Renal cortical epithelial cell (primary cell): ENCODE data around the gene CCNT2. TPM values are rescaled to one million over a fixed set of nuclear protein-coding genes. Genes with fewer than 3 reads are reported as not detected.
"Not testable (repeated sequence)": the region's sequence is repeated elsewhere in the genome, so short reads cannot be mapped to it uniquely, and the experiment has no call there.

Experiments
- DNase-seq: peaks from one replicate; pipeline ENCODE4 v3.0.0-alpha.2; 2011; ENCODE audit warnings: low read depth
- total RNA-seq: library from RNA; depleted of rRNA; stranded (reverse); fragments of >200 nt; gene quantifications from 2 replicates; pipeline ENCODE4 v1.2.3, GENCODE V29; 2014

The CCNT2 gene
- total RNA-seq, 1 donor from 2014 or later: 38.2 TPM

DNA sequence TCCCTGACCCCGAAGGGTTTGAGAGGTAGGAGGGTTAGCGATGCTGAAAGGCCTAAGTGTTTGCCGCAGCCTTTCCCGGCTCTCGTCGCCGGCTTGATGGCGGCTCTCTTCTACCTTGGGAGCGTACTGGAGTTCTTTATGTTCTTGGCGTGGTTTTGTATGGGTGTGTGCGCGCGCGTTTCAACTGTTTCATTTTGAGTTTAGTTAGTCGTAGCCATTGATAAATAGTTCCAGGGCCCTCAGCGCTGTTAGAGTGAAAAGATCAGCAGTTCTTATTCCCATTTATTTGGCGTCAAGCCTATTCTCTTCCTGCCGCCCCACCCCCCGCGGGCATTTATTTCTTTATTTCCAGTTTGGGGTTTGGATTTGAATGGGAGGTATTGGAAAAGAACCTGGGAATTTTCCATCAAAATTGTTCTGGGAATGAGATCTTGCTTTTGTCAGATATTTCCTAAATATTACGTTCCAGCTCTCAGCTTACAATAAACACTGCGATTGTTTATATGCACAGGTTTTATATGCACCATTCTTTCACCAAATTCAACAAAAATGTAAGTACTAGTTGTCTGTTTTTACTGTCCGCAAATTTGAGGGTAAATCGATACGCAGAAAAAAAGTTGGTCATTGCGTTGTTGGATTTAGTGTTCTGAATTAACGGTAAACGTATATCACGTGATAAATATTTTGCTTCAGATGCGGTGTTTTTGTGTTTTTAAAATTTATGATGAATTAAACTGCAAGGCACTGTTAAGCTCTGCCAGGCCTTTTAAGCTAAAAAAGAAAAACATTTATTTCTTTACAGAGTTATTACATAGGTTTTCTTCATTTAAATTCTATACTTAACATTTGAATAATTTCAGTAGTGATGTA lies 954 bp downstream of the CCNT2 start:
- DNase-seq: peak; percentile 11

GRCh38 chr2:134924912-134925311 lies 6.3 kb downstream of the CCNT2 start:
- no peak for DNase-seq

DNA sequence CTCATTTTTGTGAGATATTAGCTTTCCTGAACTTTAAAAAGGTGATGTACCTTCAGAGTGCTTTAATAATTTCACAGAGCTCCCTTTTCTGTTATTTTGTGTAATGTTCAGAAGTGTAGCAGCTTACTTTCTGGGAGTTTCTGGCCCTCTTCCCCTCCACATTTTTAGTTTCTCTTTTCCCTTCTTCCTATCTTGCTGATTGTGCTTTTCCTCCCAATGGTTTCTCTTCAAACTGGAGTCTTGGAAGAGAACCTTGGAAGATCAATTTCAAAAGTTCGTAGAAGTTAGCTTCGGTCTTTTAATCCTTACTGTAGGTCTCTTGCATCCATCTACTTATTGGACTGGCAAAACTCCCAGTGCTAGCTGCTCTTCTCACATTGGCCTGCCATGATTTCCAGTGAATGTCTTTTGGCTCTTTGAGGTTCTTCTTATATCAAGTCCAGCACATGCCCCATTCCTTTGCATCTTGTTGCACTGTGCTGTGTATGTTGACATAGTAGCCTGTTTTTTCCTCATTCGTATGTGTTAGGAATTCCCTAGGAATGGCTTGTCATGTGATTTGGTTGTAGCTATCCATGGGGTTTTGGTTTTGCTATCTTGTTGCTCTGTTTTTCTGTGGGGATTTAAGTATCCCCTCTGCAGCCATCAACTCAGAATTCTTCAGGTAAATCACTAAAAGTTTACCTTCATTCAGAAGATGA lies 7.8 kb downstream of the CCNT2 start:
- DNase-seq: peak; percentile 55

DNA sequence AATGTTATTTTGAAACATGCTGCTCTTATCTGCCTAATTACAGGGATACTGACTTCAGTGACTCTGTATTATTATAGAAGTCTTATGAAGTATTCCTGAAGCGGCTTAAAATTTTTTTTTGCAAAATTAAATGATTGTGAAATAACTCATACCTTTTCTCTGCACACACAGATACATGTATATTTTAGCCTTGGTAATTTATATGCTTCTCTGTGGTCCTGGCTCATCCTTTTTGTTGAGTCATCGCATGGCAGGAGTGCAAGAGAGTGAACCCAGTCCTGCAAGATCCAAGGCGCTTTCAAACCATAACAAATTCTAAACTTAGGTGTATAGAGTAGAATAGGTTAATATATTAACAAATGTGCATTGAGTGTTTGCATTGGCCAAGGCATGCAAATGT lies 8.6 kb downstream of the CCNT2 start:
- DNase-seq: peak; percentile 19

DNA sequence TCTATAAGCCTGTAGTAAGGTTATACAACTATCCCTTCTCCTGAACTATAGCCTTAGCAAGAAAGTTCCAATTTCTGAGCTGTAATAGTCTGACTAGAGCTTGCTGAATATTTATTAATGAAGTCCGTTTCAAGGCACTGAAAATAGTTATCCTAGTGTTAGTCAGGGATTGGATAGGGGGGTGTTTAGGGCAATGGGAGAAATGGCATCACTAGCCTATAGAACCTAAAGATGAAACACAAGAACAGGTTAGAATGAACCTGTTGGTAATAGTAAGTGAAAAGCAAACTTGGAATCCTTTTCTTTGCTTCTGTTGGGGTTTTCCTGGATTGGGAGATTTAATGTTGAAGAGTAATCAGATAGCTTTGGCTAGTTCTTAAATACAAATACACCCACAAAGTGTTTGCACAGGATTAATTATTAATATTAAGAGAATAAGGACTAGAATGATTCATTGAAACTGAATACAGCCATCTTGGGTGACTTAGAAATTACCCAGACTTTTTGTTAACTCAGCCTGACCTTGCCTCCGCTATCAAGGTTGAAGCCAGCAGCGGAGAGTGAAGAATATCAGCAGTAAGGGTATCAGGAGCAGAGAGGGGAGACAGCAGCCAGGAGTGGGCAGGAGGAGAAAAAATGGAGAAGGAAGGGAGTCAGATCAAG lies 14.4 kb downstream of the CCNT2 start:
- peak; percentile 95 for DNase-seq

GRCh38 chr2:134933732-134934131 lies 15.1 kb downstream of the CCNT2 start:
- DNase-seq: no peak

DNA sequence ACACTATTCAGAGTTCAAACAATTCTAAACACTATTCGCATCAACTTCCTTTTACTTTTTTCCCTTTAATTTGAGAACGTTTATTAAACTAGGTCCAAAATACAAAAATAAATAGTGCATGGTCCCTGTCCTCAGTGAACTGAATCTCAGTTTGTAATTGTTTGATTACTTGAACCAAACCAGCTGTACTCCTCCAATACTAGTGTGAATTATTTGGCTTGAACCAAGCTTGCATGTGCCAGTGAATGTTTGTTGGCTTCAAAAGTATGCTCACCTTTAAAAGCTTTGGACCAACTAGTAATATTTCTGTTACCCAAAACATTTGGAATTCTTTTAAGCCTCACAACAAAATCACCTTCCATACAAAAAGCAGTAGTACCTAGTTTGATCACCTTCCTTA lies 15.5 kb downstream of the CCNT2 start:
- DNase-seq: peak; percentile 11

DNA sequence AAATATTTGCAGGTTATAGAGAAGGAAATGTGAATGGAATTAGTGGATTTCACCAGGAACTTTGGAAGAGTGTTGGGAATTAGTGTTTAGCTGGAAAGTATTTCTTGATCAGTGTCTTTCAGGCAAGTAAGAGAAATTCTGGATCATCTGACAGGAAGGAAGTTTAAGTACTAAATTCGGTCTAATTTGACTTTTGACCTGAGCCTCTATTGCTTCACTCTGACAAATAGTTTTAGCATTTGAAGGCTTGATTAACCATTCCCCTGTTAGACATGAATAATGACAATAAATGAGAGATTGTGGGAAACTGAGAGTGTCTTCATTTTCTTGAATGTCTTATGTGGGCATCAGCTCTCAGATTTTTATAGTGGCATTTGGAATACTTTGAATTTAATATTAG lies 16.0 kb downstream of the CCNT2 start:
- DNase-seq: peak; percentile 74

DNA sequence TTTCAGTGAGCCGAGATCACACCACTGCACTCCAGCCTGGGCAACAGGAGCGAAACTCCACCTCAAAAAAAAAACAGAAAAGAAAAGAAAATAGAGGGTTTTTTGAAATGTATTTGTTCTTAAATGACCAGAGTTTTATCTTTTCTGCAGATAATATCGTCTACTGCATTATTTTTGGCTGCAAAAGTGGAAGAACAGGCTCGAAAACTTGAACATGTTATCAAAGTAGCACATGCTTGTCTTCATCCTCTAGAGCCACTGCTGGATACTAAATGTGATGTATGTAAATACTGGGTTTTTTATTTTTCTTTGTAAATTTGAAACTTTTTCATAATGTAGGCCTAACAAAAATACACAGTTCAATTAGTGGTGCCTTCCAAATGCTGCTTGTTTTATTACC lies 18.1 kb downstream of the CCNT2 start:
- no peak for DNase-seq

GRCh38 chr2:134943540-134943939 lies 24.9 kb downstream of the CCNT2 start:
- DNase-seq: no peak

- no peak for DNase-seq
These were observed 26.4 kb downstream of the CCNT2 start for GRCh38 chr2:134944975-134945374.

- no peak for DNase-seq
These were observed 27.5 kb downstream of the CCNT2 start for GRCh38 chr2:134946073-134946472.

GRCh38 chr2:134949981-134950708 lies 31.5 kb downstream of the CCNT2 start:
- no peak for DNase-seq

- no peak for DNase-seq
These were observed 32.3 kb downstream of the CCNT2 start for GRCh38 chr2:134950886-134951285.

DNA sequence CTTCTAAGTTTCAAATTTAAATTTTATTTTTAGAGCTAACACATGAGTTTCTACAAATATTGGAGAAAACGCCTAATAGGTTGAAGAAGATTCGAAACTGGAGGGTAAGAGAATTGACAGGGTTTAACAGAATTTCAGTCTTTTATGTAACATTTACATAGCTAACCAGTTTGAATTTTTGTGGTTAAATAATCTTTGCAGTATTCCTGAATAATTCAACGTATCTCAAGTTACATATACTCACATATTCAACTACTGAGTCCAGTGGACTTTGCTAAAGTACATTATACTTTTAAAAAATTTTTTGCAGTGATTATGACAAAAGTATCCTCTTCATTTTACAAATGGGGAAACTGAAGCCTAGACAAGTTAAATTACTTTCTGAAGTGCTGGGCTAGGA lies 34.0 kb downstream of the CCNT2 start:
- DNase-seq: no peak

DNA sequence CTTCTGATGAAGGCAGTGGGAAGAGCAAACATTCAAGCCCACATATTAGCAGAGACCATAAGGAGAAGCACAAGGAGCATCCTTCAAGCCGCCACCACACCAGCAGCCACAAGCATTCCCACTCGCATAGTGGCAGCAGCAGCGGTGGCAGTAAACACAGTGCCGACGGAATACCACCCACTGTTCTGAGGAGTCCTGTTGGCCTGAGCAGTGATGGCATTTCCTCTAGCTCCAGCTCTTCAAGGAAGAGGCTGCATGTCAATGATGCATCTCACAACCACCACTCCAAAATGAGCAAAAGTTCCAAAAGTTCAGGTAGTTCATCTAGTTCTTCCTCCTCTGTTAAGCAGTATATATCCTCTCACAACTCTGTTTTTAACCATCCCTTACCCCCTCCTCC lies 35.4 kb downstream of the CCNT2 start:
- no peak for DNase-seq

GRCh38 chr2:134955744-134956143 lies 37.1 kb downstream of the CCNT2 start:
- DNase-seq: no peak

- DNase-seq: no peak
These were observed 38.9 kb downstream of the CCNT2 start for GRCh38 chr2:134957477-134957876.

- DNase-seq: not testable (repeated sequence)
These were observed 48.5 kb downstream of the CCNT2 start for GRCh38 chr2:134967166-134967565.

DNA sequence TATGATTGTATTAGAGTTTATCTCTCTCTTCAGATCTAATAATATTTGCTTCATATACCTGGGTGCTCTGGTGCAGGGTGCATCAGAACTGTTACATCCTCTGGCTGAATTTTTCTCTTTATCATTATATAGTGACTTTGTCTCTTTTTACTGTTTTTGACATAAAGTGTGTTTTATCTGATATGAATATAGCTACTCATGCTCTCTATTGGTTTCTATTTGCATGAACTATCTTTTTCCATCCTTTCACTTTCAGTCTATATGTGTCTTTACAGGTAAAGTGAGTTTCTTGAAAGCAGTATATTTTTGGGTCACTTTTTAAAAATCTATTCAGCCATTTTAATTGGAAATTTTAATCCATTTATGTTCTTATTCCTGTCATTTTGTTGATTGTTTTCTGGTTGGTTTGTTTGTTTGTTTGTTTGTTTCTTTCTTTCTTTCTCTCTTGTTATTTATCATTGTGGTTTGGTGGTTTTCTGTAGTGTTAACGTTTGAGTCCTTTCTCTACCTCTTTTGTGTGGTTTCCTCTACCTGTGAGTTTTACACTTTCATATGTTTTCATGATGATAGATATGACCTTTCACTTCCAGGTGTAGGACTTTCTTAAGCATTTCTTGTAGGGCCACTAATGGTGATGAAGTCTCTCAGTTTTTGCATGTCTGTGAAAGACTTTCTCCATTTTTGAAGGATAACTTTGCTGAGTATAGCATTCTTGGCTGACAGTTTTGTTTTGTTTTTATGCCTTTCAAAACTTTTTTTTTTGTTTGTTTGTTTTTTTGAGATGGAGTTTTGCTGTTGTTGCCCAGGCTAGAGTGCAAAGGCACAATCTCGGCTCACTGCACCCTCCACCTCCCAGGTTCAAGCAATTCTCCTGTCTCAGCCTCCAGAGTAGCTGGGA lies 54.9 kb downstream of the CCNT2 start:
- DNase-seq: no peak
